DMS 273 treated with DMSO at 0.1 percent for 48 hours (cell line): Measurements from ENCODE around the gene IDH1.
"Not testable (repeated sequence)": the region's sequence is repeated elsewhere in the genome, so short reads cannot be mapped to it uniquely, and the experiment has no call there.

Experiments used
- DNase-seq: peaks from one replicate; lab custom pipeline; 2025; lab: John Stamatoyannopoulos, UW

IDH1 gene

GRCh38 chr2:208254871-208255556, at the start of gene IDH1:
TSS of gene IDH1 (minus strand) at chr2:208255071. CDS start at chr2:208251551, 3,520 bp downstream.
- peak; percentile 82 for DNase-seq

GRCh38 chr2:208304157-208304556, 49.3 kb upstream of the IDH1 start:
- DNase-seq, result no peak

GRCh38 chr2:208300847-208301618, 46.2 kb upstream of the IDH1 start:
- DNase-seq, result no peak

GRCh38 chr2:208297961-208298360, 43.1 kb upstream of the IDH1 start:
- no peak for DNase-seq

GRCh38 chr2:208296610-208297009, 41.7 kb upstream of the IDH1 start:
- no peak for DNase-seq

- no peak for DNase-seq
Observed at GRCh38 chr2:208295834-208296233, 41.0 kb upstream of the IDH1 start.

GRCh38 chr2:208294482-208295024, 39.7 kb upstream of the IDH1 start:
- no peak for DNase-seq

- DNase-seq, result no peak
Observed at GRCh38 chr2:208285853-208286252, 31.0 kb upstream of the IDH1 start.

- DNase-seq, result no peak
Observed at GRCh38 chr2:208280933-208281332, 26.1 kb upstream of the IDH1 start.

GRCh38 chr2:208280234-208280633, 25.4 kb upstream of the IDH1 start:
- no peak for DNase-seq

GRCh38 chr2:208279236-208279635, 24.4 kb upstream of the IDH1 start:
- DNase-seq, result no peak

- no peak for DNase-seq
Observed at GRCh38 chr2:208278549-208278948, 23.7 kb upstream of the IDH1 start.

- no peak for DNase-seq
Observed at GRCh38 chr2:208274748-208275147, 19.9 kb upstream of the IDH1 start.

- DNase-seq, result no peak
Observed at GRCh38 chr2:208269091-208269490, 14.2 kb upstream of the IDH1 start.

- no peak for DNase-seq
Observed at GRCh38 chr2:208268156-208268952, 13.5 kb upstream of the IDH1 start.

GRCh38 chr2:208267526-208267925, 12.7 kb upstream of the IDH1 start:
- DNase-seq, result not testable (repeated sequence)

- DNase-seq, result no peak
Observed at GRCh38 chr2:208266936-208267335, 12.1 kb upstream of the IDH1 start.

- no peak for DNase-seq
Observed at GRCh38 chr2:208266553-208266893, 11.7 kb upstream of the IDH1 start.

- DNase-seq, result peak; percentile 93
Observed at GRCh38 chr2:208265801-208266552, 11.1 kb upstream of the IDH1 start, which contains the start of gene PIKFYVE. TSS of gene PIKFYVE (plus strand) at chr2:208266255. CDS start at chr2:208271520, 5,265 bp downstream.

- no peak for DNase-seq
Observed at GRCh38 chr2:208265371-208265800, 10.5 kb upstream of the IDH1 start.
